Body of pancreas (tissue), 4 donors: ENCODE results near the gene URM1.

Source experiments
- CTCF ChIP-seq, 7 experiments: fragments of 450-650 bp in 4 of 7; fragments of 200-600 bp in 3 of 7; sonication (generic) in 3 of 7; IDR thresholded peaks; one replicate each; pipeline ENCODE4 v1.5.1; 2016 to 2019; ENCODE audit warnings: antibody characterized with exemption in 7 of 7
- POLR2A ChIP-seq, 3 donors: fragments of 450-650 bp; IDR thresholded peaks; one replicate each; pipeline ENCODE4 v1.6.1; 2016; ENCODE audit warnings: antibody characterized with exemption in 3 of 3, mild to moderate bottlenecking in 2 of 3

GRCh38 chr9:128408963-128409431 is 37.8 kb downstream of the URM1 start:
- TF ChIP-seq CTCF (IDR thresholded peaks at IDR 0.05) (no peak), POLR2A (IDR thresholded peaks at IDR 0.05) (no peak)
